H1 (cell line): Measurements from ENCODE around the gene SOX10. TPM values are rescaled to one million over a fixed set of nuclear protein-coding genes. Genes with fewer than 3 reads are reported as not detected.

Source experiments
- CHD7 ChIP-seq: fragments of 300-600 bp; sonication (generic); IDR thresholded peaks from 2 replicates; pipeline ENCODE4 v1.7.1; 2012; ENCODE audit warnings: low read length, moderate library complexity, mild to moderate bottlenecking, inconsistent platforms; ENCODE audit not compliant: insufficient replicate concordance
- E2F6 ChIP-seq: IDR thresholded peaks from 2 replicates; pipeline ENCODE4 v1.6.1; 2012; ENCODE audit warnings: inconsistent platforms
- PHF8 ChIP-seq: fragments of 200-600 bp; sonication (generic); conservative IDR thresholded peaks from 2 replicates; pipeline ENCODE4 v1.7.1; 2012; ENCODE audit warnings: low read depth, mild to moderate bottlenecking, inconsistent platforms, low read length, moderate library complexity
- POLR2AphosphoS5 ChIP-seq: IDR thresholded peaks from 2 replicates; pipeline ENCODE4 v1.6.1; 2011; ENCODE audit warnings: low read depth, low read length
- RBBP5 ChIP-seq: IDR thresholded peaks from 2 replicates; pipeline ENCODE4 v1.7.1; 2012; ENCODE audit warnings: low read depth, mild to moderate bottlenecking, inconsistent platforms, low read length, moderate library complexity, borderline replicate concordance
- RFX5 ChIP-seq: IDR thresholded peaks from 2 replicates; pipeline ENCODE4 v1.6.1; 2011; ENCODE audit warnings: low read depth, low read length, improper control_type of control experiment, borderline replicate concordance
- polyA plus RNA-seq, 7 experiments: library from polyadenylated mRNA; depleted of rRNA in 3 of 7; stranded (reverse) in 5 of 7; unstranded in 2 of 7; fragments of >200 nt in 5 of 7; fragments of 200-250 nt in 2 of 7; gene quantifications; 1 replicate in 5 of 7; 2 replicates in 1 of 7; 4 replicates in 1 of 7; pipeline versions ENCODE4 v1.2.1 to v1.2.3, GENCODE V29; 2011 to 2013; ENCODE audit warnings: missing spikeins in 2 of 7, mixed read lengths in 2 of 7
- total RNA-seq: library from RNA; stranded (reverse); fragmentation: NEBNext Ultra II Directional; extraction: Animal tissue kit (Norgen Biotek cat#: 25700); gene quantifications from 2 replicates; pipeline ENCODE4 v1.2.1, GENCODE V29; 2021

SOX10 gene
- total and polyA plus RNA-seq, 2 of the 8 experiments (the other 6 are each of a cell fraction or from before 2014, with no cell fraction given): 2.7 TPM

- TF ChIP-seq E2F6: no peak
- no peak for TF ChIP-seq POLR2AphosphoS5
- no peak for TF ChIP-seq PHF8
- TF ChIP-seq RBBP5: no peak
- no peak for TF ChIP-seq CHD7
- TF ChIP-seq RFX5: no peak
Observed at GRCh38 chr22:37985050-37985585, 763 bp upstream of the SOX10 start (continued).
